ENCODE results near the gene RGPD4.

Gene RGPD4

DNA sequence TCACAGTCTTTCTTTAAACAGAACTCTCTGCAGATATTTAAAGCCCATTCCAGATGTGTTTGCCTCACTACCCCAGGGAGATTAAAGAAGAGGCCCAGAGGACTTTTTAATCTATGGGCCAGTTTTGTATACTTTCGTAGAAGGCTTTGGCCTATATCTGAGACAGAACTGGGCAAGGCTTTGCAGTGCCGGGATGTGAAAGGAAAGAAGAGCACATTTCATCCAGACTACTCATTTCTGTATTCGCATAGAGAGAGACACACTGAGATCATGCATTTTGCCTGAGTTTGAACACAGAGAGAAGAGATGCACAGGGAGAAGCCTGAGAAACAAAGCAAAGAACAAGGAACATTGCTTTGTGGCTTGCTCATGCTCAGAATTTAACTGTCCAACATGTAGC is 104.7 kb downstream of the RGPD4 start:
- DNase-seq, result no peak

DNA sequence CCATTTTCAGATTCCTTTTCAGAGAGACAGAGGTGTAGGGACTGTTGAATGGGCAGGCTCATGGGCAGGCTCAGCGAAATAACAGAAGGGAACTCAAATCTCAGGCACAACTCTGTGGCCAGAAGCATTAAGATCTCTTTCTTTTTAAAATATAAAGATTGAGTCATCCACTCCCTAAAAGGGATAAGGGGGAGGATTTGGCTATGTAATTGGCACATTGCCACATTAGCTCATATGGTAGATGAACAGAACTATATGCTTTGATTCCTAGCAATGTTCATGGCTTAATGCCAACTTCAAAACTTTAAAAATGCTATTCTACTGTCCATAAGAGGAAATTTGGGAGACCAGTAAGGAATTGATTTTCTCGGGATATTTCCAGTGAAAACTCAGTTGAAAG is 105.8 kb downstream of the RGPD4 start:
- DNase-seq, result peak; percentile 24

- DNase-seq, result peak; percentile 56
These were observed 106.3 kb downstream of the RGPD4 start for GRCh38 chr2:107932979-107933378.

- peak; percentile 44 for DNase-seq
These were observed 110.0 kb downstream of the RGPD4 start for GRCh38 chr2:107936433-107937359.
